GM19351 (cell line): Measurements from ENCODE around the gene SHE.
"Not testable (repeated sequence)": the region's sequence is repeated elsewhere in the genome, so short reads cannot be mapped to it uniquely, and the experiment has no call there.

Experiments
- ATAC-seq: cut with Tn5 transposase; IDR thresholded peaks from one replicate; pipeline ENCODE4 v1.9.1; 2021; ENCODE audit warnings: mild to moderate bottlenecking, moderate library complexity; ENCODE audit not compliant: unreplicated experiment

Gene SHE

DNA sequence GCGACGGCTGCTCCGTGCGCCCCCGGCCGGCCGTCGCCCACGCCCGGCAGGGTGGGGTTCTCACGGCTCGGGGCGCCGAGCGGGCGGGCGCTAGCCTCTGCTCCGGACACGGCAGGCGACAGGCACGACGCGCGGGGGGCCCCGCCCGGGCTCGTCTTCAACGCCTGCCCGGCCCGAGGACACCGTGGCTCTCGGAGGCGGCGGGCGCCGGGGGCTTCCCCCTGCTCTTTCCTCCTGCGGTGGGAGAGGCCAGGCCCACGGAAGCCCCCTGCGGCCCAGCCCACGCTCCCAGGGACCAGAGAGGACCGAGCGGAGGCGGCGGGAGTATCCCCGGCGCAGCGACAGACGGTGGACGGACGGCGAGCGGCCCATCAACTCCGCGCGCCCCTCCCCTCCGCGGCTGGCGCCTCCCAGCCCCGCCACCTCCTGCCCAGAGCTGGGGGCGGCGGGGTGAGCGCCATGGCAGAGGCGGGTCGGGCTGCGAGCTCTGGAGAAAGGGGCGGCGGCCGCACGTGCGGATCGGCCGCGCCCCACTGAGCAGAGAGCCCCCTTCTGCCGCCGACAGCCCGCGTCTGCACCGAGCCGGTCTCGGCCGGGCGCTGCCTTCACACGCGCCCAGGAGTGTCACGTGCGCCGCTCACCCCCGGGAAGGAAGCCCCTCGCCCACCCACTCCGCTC is at the start of gene SHE, which contains the start of gene TDRD10:
Gene SHE (minus strand): TSS at position 347 of the 678 bp plus-strand sequence. CDS start 386 bp downstream, outside the sequence.
Gene TDRD10 (plus strand): TSS at position 154 of the 678 bp plus-strand sequence. CDS start 4,685 bp downstream, outside the sequence.
- no peak for ATAC-seq

DNA sequence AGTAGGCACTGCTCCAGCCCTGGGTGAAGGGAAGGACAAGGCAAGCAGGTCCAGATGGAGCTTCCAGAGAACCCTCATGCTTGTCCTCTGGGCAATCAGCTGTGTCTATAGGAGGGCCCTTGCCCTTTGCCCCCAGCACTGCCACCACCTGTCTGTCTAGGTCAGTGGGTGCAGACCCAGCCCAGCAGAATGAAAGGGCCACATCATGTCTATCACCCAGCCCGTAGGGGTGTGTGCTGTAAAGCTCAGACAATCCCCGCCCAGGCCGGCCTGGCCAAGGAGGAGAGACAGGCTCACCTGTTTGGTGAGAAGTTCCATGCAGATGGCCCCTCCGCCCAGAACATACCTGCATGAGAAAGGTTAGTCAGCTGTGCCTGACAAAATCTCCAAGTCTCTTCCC is 49.3 kb upstream of the SHE start:
- no peak for ATAC-seq

DNA sequence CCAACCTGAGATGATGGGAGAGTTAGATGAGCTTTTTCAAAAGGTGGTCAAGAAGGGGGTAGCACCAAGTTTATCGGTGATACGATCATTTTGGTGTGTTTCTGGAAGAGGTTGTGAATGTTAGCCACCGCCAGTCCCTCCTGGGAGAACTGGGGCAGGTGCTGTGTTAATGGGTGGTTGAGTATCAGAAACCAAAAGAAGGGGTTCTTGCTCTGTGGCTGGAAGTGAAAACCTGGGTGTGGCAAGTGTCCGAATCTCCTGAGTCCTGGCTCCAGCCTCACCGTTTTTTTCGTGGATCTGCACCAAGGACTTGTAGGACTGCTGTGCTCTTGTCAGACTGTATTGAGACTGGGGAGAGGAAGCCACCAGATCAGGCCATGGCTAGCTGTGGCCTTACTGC is 48.4 kb upstream of the SHE start:
- ATAC-seq = no peak

GRCh38 chr1:154550070-154550469 is 47.9 kb upstream of the SHE start:
- ATAC-seq = no peak

DNA sequence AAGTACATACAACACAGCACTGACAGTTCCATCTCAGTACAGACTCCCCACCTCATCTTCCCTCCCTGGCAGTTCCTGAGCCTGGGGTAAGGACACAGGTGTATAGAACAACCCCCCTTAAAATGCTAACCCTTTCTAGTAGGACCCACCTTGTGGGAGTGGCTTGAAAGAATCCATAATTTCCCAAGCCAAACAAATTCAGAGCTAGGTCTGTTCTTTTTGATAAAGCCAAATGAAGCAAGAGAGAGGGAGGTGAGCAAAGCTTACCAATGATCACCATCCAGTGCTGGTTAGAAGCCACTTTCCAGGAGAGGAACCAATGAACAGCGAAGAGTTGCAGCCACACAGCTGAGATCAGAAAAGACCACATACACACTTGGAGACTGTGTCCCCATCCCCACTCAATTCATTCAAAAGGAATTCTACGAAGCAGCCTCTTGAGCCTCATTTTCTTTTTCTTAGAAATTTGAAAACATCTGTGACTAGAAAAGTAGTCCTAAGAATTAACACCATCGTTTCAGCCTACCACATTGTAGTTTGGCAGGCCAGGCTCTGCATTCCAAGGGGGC is 47.1 kb upstream of the SHE start:
- ATAC-seq = no peak

GRCh38 chr1:154548028-154548427 is 45.8 kb upstream of the SHE start:
- no peak for ATAC-seq

- ATAC-seq = no peak
Observed at GRCh38 chr1:154547105-154547732, 45.0 kb upstream of the SHE start.

- no peak for ATAC-seq
Observed at GRCh38 chr1:154546264-154547063, 44.3 kb upstream of the SHE start.

- ATAC-seq = no peak
Observed at GRCh38 chr1:154541231-154541630, 39.0 kb upstream of the SHE start.

DNA sequence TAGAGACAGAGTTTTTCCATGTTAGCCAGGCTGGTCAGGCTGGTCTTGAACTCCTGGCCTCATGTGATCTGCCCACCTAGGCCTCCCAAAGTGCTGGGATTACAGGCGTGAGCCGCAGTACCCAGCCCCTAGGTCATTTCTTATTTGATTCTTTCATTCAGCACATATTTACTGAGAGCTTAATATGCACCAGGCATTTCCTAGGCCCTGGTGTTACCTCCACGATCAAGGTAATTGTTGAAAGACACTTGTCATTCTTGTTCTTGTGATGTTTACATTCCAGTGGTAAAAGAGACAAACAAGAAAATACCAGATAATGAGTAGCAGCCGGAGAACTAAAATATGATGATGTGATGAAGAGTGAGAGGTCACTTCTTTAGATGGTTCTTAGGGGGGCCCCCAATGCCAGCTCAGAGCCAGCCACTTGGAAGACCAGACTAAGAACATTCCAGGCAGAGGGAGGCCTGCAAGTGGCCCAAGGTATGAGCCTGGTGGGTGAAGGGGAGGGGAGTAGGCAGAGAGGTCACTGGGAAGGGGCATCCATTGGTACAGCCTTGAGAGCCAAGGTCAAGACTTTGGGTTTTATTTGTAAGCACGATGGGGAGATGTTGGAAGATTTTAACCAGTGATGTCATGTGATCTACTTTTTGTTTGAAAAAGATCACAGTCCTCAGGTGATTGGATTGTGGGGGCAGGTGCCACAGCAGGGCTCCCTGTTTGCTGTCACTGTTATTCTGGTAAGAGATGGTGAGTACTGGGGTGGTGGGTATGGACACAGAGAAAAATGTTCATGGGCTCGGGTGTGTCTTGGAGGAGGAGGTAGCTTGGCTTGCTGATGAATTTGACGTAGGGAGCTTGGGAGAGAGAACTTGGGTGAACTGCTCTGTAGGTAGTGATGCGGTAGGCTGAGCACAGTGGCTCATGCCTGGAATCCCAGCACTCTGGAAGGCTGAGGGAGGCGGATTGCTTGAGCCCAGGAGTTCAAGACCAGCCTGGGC is 37.6 kb upstream of the SHE start:
- no peak for ATAC-seq

GRCh38 chr1:154536570-154536969 is 34.4 kb upstream of the SHE start:
- no peak for ATAC-seq

DNA sequence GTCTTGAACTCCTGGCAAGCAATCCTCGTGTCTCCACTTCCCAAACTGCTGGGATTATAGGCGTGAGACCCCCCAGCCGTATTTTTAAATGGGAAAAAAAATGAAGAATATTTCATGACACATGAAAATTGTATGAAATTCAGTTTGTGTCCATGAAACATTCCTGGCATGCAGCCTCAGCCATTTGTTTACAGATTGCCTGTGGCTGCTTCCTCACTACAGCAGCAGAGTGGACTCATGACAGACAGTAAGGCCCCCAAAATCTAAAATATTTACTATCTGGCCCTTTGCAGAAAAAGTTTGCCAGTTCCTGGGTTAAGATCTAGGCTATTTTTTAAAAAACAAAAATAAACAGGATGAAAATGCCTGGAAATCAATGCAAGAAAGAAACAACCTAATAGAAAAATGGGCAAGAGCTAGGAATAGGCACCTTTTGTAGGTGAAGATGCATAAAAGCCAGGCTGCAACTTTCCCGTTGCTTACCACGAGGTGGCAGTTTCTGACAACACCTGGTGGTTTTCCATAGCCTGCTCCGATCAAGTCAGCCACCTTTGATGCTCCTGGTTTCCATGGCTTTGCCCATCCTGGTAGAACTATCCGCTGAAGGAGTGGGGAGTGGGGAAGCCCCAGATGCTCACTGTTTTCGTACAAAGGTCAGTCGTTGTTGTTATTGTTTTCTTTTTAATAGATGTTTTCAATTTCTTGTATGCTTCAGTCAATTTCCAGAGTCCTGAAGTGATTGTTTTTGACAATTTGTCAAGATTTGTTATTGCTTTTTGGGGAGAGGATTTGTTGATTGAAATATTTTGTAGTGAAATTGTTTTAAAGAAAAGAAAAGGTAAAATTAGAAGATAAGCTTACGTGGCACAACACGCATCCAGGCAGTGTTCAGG is 32.0 kb upstream of the SHE start:
- no peak for ATAC-seq

GRCh38 chr1:154531950-154532349 is 29.7 kb upstream of the SHE start:
- not testable (repeated sequence) for ATAC-seq

DNA sequence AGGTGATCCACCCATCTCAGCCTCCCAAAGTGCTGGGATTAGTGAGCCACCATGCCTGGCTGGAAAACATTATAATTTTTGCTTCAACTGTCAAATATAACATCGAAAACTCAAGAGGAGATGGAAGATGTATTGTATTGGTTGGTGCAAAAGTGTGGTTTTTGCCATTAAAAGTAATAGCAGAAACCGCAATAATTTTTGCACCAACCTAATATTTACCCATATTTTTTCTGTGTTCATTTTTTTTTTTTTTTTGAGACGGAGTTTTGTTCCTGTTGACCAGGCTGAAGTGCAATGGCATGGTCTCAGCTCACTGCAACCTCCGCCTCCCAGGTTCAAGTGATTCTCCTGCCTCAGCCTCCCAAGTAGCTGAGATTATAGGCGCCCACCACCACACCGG is 27.1 kb upstream of the SHE start:
- ATAC-seq = no peak

DNA sequence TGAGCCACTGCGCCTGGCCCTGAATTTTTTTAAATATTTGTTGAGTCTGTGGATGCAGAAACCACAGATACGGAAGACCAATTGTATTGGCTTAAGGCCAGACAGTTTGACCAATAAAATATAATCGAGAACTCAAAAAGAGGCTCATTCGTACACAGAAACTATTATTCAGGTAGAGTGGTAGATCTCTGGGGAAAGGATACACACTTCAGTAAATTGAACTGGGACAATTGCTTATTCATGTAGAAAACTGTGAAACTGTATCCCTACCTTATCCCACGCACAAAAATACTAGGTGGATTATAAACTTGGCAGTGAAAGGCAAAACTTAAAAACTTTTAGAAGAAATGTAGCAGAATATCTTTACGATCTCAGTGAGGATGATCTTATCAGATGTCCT is 25.0 kb upstream of the SHE start:
- no peak for ATAC-seq

DNA sequence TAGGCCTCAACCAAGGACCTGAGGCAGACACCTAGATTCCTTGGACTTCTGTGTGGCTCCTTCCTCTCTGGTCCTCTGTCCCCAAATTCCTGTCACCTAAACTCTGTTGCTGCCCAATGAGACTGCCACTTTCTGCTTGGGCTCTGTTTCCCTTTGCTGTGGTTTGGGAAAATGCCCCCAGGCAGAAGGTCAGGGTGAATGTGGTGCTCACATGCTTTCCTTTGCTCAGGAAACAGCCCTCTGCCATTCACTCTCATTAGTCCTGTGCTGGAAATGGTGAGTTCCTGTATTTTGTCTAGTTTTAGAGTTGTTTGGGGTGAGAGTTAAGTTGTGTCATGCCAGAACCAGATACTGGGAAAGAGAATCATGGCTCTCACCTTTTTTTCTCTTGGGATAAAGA is 22.7 kb upstream of the SHE start:
- ATAC-seq = no peak

DNA sequence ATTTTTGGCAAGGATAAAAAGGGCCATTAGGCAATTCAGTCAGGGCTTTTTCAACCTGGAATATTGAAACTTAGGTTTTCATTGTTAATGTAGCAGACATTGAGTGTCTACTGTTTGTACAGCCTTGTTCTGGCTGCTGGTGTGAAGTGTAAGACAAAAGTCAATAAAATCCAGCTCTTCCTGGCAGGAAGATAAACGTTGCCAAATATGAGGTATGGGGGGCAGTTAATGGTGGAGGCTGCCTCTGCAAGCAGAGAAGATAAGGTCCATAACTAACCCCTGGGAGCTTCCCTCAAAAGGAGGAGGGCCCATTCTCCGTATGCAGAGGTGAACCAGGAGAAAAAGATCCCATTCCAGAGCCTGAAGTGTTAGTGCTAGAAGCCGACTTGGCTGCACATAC is 19.5 kb upstream of the SHE start:
- ATAC-seq = no peak

- no peak for ATAC-seq
Observed at GRCh38 chr1:154520333-154520732, 18.1 kb upstream of the SHE start.

- ATAC-seq = no peak
Observed at GRCh38 chr1:154519591-154519991, 17.4 kb upstream of the SHE start.
